Measurements from ENCODE around the gene RNF213.

The RNF213 gene

GRCh38 chr17:80429356-80430275 is 169.0 kb downstream of the RNF213 start:
- DNase-seq, result no peak

- no peak for DNase-seq
Measured at GRCh38 chr17:80430446-80431245, 170.0 kb downstream of the RNF213 start.

DNA sequence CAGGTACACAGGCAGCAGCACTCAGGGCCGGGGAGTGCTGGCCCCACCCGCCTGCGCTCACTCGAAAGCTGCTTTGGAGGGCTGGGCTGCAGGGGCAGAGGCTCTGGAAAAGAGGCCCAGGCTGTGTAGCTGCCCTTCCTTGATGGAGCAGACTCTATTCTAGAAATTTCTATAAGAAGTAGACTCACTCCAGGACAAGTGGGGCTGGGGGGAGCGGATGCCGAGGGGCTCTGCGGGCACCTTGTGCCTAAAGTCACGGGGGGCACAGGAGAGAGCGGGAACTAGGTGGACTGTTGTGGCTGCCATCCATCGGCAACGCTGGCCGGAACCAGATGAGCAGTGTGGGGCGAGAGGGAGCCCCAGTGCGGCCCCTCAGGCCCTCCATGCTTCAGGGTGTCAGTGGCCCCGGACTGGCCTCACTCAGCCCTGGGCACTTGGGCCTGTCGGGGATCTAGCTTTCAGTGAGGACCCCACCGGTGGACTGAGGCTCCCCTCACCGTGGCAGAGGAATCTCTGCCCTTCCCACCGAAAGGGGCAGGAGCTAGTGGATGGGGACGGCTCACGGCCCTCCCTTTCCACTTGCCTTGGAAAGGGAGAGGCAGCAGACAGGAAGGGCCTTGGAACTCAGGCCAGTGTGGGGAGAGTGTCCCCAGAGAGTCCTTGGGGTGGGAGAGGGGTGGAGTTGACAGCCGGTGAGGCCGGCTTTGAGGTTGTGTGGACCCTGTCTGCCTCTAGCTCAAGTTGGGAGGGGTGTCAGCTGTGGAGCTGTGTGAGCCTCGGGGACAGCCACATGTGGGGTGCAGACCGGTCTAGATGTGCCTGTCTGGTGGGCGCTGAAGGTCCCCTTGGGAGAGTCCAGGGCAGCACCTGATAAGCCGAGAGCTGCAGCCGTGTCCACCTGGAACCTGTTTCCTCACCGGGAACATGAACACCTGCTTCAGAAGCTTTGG is 170.9 kb downstream of the RNF213 start:
- no peak for DNase-seq

- no peak for DNase-seq
Measured at GRCh38 chr17:80432350-80432955, 171.8 kb downstream of the RNF213 start.

DNA sequence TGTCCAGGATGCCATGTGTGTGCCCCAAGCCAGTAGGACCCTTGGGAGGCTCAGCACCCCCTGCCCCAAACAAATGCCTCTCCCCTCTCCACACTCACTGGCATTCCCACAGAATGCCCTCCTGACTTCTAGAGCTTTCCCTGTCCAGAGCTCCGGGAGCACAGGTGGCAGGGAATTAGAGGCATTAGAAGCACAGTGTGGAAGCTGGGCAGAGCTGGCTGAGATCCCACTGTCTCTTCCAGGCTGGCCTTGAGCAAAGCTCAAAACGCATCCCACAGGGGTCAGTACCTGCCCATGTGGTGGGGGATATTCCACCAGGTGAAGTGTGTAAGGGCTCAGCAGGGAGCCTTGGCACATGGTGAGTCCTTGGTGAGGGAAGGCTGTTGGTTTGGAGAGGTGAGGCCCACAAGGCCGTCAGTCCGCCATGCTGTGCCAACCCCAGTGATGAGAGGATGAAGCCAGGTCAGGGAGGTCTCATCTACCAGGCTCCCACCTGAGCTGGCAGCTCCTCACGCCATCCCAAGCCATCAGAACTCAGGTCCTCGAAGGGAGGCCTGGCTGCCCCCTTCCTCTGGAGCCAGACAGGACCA is 172.4 kb downstream of the RNF213 start:
- no peak for DNase-seq

GRCh38 chr17:80433916-80434666 is 173.4 kb downstream of the RNF213 start:
- DNase-seq, result no peak

DNA sequence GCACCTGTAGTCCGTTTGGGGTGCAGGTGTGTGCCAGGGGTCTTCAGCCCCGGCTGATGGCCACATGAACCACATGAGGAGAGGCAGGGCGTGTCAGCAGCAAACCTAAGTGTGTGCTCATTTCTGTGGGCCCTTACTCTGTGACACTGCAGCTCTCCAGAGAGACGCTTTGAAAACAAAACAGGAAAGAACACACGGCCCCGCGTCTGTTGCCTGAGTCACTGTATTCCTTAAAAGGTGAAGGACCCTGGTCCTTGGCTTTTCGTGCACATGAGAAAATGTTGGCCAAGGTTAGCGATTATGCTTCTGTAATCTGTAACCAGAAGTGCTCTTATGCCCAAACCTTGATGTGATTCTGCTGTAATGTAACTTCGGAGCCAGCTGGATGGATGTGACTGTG is 176.9 kb downstream of the RNF213 start:
- no peak for DNase-seq

DNA sequence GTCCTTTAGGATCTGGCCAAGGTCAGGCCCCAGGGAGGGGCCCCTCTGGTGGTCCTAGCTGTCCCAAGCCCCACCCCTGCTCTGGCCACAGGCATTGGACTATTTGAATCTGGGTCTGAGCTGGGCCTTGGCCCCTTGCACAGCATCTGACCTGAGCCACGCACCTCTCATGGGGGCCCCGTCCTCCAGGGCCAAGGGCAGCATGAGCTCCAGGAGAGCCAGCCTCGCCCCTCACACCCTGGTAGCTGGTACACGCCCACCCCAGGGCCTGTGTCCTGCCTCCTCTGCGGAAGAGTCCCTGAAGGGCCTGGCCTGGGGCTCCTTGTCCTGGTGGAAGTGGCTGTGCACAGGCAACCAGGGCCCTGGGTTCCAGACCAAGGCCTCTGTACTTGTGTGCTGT is 178.2 kb downstream of the RNF213 start:
- no peak for DNase-seq

GRCh38 chr17:80439499-80439898 is 178.8 kb downstream of the RNF213 start:
- DNase-seq, result no peak

DNA sequence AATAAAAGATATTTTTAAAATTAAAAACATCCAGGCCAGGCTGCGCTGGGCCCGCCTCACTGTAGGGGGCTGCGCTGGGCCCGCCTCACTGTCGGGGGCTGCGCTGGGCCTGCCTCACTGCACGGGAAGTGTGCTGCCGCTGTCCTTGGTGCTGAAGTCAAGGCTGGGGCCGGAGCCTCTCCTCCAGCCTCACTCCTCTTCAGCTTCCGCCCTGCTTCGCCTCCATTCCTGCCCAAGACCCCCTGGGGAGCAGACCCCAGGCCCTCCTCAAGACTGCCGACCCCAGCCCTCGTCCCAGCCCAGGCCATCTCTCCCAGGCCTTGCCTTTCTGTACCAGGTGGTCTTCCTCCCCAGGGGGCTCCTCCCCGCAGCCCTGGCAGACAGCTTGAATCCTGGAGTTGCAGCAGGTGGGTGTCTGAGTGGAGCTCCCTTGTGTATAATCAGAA is 180.5 kb downstream of the RNF213 start:
- peak in 2 of 56 donors; percentile 17 to 25 for DNase-seq

GRCh38 chr17:80441598-80442322 is 181.1 kb downstream of the RNF213 start:
- no peak for DNase-seq

GRCh38 chr17:80442323-80442659 is 181.6 kb downstream of the RNF213 start:
- no peak for DNase-seq

GRCh38 chr17:80442764-80443163 is 182.1 kb downstream of the RNF213 start:
- no peak for DNase-seq

DNA sequence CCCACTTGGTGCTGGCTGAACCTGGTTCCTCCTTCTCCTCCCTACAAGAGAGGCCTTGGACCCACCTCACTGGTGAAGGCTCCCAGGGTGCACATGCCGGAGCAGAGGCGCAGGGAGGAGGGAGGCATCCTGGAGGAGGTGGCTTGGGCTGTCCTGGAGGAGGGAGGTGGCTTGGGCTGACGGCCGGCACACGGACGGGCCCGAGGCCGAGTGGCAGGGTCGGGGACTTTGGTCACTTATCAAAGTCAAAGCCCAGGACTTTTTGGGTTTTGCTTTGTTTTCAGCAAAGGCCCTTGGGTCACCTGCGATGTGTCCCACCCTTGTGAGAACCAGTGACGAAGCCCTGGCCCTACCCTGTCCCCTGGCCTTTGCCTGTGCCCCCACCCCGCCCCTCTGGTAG is 182.8 kb downstream of the RNF213 start:
- DNase-seq, result no peak

- peak in 20 of 56 donors; percentile 5 to 73 (median 22) for DNase-seq
Measured at GRCh38 chr17:80443916-80444643, 183.4 kb downstream of the RNF213 start.

- DNase-seq, result peak in 1 of 56 donors; percentile 19
Measured at GRCh38 chr17:80444644-80444979, 184.0 kb downstream of the RNF213 start.

DNA sequence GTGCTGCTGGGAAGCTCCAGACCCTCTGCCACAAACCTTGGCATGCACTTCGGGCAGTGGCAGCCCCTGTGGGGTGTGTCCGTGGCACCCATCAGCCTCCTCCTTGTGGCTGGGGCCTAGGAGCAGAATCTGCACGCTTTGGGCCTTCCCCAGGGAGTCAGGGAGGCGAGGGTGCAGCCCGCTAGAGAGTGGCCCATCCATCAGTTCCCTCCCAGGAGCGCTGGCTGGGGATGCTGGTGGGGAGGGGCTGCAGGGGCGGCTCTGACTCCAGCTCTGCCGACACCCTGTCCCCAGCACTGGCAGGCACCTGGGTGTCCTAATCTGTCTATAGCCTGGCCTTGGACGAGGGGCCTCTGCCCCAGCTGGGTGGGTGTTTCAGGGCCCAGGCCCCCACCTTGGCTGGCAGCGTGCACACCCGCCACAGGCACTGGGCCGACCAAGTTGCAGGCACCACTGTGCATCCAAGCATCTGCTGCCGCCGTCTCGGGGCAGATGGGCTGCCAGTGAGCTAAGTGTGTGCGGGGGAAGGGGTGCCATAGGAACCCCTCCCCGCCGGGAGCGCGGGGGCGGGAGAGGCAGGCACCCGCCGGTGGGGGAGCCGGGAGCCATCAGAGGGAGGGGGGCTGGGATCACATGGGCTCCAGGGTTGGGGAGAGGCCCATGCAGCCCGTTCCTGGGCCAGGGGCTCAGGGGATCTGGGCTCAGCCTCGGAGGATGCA is 184.5 kb downstream of the RNF213 start:
- peak in 12 of 56 donors; percentile 15 to 54 (median 30) for DNase-seq

- no peak for DNase-seq
Measured at GRCh38 chr17:80445726-80446110, 185.1 kb downstream of the RNF213 start.

All from nucleus accumbens (tissue), 56 donors.